ENCODE measurements around the gene FAT3. TPM values are rescaled to one million over a fixed set of nuclear protein-coding genes. Genes with fewer than 3 reads are reported as not detected.

FAT3 gene
- total RNA-seq, 1 donor: 1.7 TPM

- no peak for DNase-seq (ENCODE audit: low read depth)
- H3K4me3 ChIP-seq (ENCODE audit: low read depth, low read length): no peak overlapping the region
- TF ChIP-seq CTCF (IDR thresholded peaks at IDR 0.05; ENCODE audit: insufficient read depth, low read length): no peak
Measured at GRCh38 chr11:92266806-92267205, 42.2 kb downstream of the FAT3 start.

GRCh38 chr11:92267278-92267677, 42.7 kb downstream of the FAT3 start:
- TF ChIP-seq CTCF (IDR thresholded peaks at IDR 0.05; ENCODE audit: insufficient read depth, low read length): no peak
- no peak for DNase-seq (ENCODE audit: low read depth)
- no peak overlapping the region for H3K4me3 ChIP-seq (ENCODE audit: low read depth, low read length)

GRCh38 chr11:92267968-92268367, 43.4 kb downstream of the FAT3 start:
- no peak for TF ChIP-seq CTCF (IDR thresholded peaks at IDR 0.05; ENCODE audit: insufficient read depth, low read length)
- no peak for DNase-seq (ENCODE audit: low read depth)
- no peak overlapping the region for H3K4me3 ChIP-seq (ENCODE audit: low read depth, low read length)

GRCh38 chr11:92268546-92268945, 43.9 kb downstream of the FAT3 start:
- H3K4me3 ChIP-seq (ENCODE audit: low read depth, low read length): no peak overlapping the region
- no peak for DNase-seq (ENCODE audit: low read depth)
- no peak for TF ChIP-seq CTCF (IDR thresholded peaks at IDR 0.05; ENCODE audit: insufficient read depth, low read length)

- DNase-seq (ENCODE audit: low read depth): peak; percentile 3
- no peak overlapping the region for H3K4me3 ChIP-seq (ENCODE audit: low read depth, low read length)
- no peak for TF ChIP-seq CTCF (IDR thresholded peaks at IDR 0.05; ENCODE audit: insufficient read depth, low read length)
Measured at GRCh38 chr11:92269021-92269420, 44.4 kb downstream of the FAT3 start.

GRCh38 chr11:92269841-92270240, 45.2 kb downstream of the FAT3 start:
- no peak for TF ChIP-seq CTCF (IDR thresholded peaks at IDR 0.05; ENCODE audit: insufficient read depth, low read length)
- DNase-seq (ENCODE audit: low read depth): no peak
- no peak overlapping the region for H3K4me3 ChIP-seq (ENCODE audit: low read depth, low read length)

GRCh38 chr11:92272651-92273050, 48.0 kb downstream of the FAT3 start:
- no peak for DNase-seq (ENCODE audit: low read depth)
- TF ChIP-seq CTCF (IDR thresholded peaks at IDR 0.05; ENCODE audit: insufficient read depth, low read length): no peak
- H3K4me3 ChIP-seq (ENCODE audit: low read depth, low read length): no peak overlapping the region
